ENCODE measurements around the gene SPATA46.

The SPATA46 gene

GRCh38 chr1:162370161-162370560 is 6.5 kb downstream of the SPATA46 start:
- no peak for TF ChIP-seq CTCF (IDR thresholded peaks at IDR 0.05; ENCODE audit: borderline replicate concordance, control extremely low read depth, extremely low read depth, insufficient read depth, missing control alignments)
- in situ Hi-C loops (cut with MboI; ENCODE audit: low sequenced_read_pairs, unreplicated experiment) = no loop called here
- DNase-seq (ENCODE audit: low spot score) = no peak

GRCh38 chr1:162369571-162369970 is 7.1 kb downstream of the SPATA46 start:
- no peak for TF ChIP-seq CTCF (IDR thresholded peaks at IDR 0.05; ENCODE audit: borderline replicate concordance, control extremely low read depth, extremely low read depth, insufficient read depth, missing control alignments)
- no peak for DNase-seq (ENCODE audit: low spot score)
- in situ Hi-C loops (cut with MboI; ENCODE audit: low sequenced_read_pairs, unreplicated experiment) = no loop called here

- no peak for DNase-seq (ENCODE audit: low spot score)
- no peak for TF ChIP-seq CTCF (IDR thresholded peaks at IDR 0.05; ENCODE audit: borderline replicate concordance, control extremely low read depth, extremely low read depth, insufficient read depth, missing control alignments)
- in situ Hi-C loops (cut with MboI; ENCODE audit: low sequenced_read_pairs, unreplicated experiment) = no loop called here
These were observed 8.2 kb downstream of the SPATA46 start for GRCh38 chr1:162368451-162368850.

DNA sequence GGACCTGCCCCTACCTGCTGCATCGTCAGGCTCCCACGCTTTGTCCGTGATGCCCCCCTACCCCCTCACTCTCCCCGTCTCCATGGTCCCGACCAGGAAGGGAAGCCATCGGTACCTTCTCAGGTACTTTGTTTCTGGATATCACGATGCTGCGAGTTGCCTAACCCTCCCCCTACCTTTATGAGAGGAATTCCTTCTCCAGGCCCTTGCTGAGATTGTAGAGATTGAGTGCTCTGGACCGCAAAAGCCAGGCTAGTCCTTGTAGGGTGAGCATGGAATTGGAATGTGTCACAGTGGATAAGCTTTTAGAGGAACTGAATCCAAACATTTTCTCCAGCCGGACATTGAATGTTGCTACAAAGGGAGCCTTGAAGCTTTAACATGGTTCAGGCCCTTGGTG is 8.9 kb downstream of the SPATA46 start:
- no peak for DNase-seq (ENCODE audit: low spot score)
- in situ Hi-C loops (cut with MboI; ENCODE audit: low sequenced_read_pairs, unreplicated experiment) = no loop called here
- no peak for TF ChIP-seq CTCF (IDR thresholded peaks at IDR 0.05; ENCODE audit: borderline replicate concordance, control extremely low read depth, extremely low read depth, insufficient read depth, missing control alignments)

- DNase-seq (ENCODE audit: low spot score) = no peak
- no peak for TF ChIP-seq CTCF (IDR thresholded peaks at IDR 0.05; ENCODE audit: borderline replicate concordance, control extremely low read depth, extremely low read depth, insufficient read depth, missing control alignments)
- in situ Hi-C loops (cut with MboI; ENCODE audit: low sequenced_read_pairs, unreplicated experiment) = no loop called here
These were observed 9.6 kb downstream of the SPATA46 start for GRCh38 chr1:162367073-162367472.

DNA sequence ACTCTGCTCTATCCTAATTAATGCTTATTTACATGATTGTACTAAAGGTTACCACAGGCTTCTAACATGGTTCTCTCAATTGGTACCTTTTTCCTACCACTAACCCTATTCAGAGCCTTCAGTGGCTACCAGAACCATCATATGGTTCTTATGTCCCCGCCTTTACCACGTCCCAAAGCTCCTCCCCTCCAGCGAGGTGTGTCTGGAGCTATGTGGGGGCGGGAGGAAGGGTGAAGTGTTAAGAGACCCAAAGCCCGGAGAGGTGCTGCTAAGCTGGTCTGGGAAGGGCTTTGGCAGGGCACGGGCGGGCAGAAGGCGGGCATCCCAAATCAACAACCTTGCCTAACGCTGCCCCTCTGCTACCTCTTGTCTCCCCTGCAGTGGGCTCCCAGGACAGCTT is 10.0 kb downstream of the SPATA46 start:
- in situ Hi-C loops (cut with MboI; ENCODE audit: low sequenced_read_pairs, unreplicated experiment) = no loop called here
- DNase-seq (ENCODE audit: low spot score) = no peak
- no peak for TF ChIP-seq CTCF (IDR thresholded peaks at IDR 0.05; ENCODE audit: borderline replicate concordance, control extremely low read depth, extremely low read depth, insufficient read depth, missing control alignments)

GRCh38 chr1:162366149-162366548 is 10.5 kb downstream of the SPATA46 start:
- no peak for DNase-seq (ENCODE audit: low spot score)
- no peak for TF ChIP-seq CTCF (IDR thresholded peaks at IDR 0.05; ENCODE audit: borderline replicate concordance, control extremely low read depth, extremely low read depth, insufficient read depth, missing control alignments)
- in situ Hi-C loops (cut with MboI; ENCODE audit: low sequenced_read_pairs, unreplicated experiment) = no loop called here
